NB4 (cell line): ENCODE results near the gene RAPGEF6.

Experiments used
- DNase-seq: peaks from one replicate; pipeline ENCODE4 v3.0.0; 2010; ENCODE audit warnings: low read depth
- H3K4me3 ChIP-seq: one replicate; pipeline ENCODE4 v1.5.1; 2011; ENCODE audit warnings: mild to moderate bottlenecking, low read depth, low read length, moderate library complexity
- MAX ChIP-seq: IDR thresholded peaks from 2 replicates; pipeline ENCODE4 v1.6.1; 2011; ENCODE audit warnings: low read depth, low read length
- MYC ChIP-seq: IDR thresholded peaks from 2 replicates; pipeline ENCODE4 v1.6.1; 2011; ENCODE audit warnings: low read depth, low read length
- POLR2A ChIP-seq: IDR thresholded peaks from 2 replicates; pipeline ENCODE4 v1.6.1; 2011; ENCODE audit warnings: mild to moderate bottlenecking; ENCODE audit not compliant: insufficient read length; ENCODE audit errors: extremely low read depth
- TF ChIP-seq, protein P1 (sequence below): IDR thresholded peaks from one replicate; pipeline ENCODE4 v1.5.1; 2012; ENCODE audit warnings: low read depth, low read length

RAPGEF6 gene

GRCh38 chr5:131525805-131526204 lies 109.2 kb downstream of the RAPGEF6 start:
- no peak overlapping the region for H3K4me3 ChIP-seq
- TF ChIP-seq, protein P1, sequence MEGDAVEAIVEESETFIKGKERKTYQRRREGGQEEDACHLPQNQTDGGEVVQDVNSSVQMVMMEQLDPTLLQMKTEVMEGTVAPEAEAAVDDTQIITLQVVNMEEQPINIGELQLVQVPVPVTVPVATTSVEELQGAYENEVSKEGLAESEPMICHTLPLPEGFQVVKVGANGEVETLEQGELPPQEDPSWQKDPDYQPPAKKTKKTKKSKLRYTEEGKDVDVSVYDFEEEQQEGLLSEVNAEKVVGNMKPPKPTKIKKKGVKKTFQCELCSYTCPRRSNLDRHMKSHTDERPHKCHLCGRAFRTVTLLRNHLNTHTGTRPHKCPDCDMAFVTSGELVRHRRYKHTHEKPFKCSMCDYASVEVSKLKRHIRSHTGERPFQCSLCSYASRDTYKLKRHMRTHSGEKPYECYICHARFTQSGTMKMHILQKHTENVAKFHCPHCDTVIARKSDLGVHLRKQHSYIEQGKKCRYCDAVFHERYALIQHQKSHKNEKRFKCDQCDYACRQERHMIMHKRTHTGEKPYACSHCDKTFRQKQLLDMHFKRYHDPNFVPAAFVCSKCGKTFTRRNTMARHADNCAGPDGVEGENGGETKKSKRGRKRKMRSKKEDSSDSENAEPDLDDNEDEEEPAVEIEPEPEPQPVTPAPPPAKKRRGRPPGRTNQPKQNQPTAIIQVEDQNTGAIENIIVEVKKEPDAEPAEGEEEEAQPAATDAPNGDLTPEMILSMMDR: no peak
- TF ChIP-seq MAX: no peak
- TF ChIP-seq POLR2A: no peak
- TF ChIP-seq MYC: no peak
- DNase-seq: peak; percentile 63

DNA sequence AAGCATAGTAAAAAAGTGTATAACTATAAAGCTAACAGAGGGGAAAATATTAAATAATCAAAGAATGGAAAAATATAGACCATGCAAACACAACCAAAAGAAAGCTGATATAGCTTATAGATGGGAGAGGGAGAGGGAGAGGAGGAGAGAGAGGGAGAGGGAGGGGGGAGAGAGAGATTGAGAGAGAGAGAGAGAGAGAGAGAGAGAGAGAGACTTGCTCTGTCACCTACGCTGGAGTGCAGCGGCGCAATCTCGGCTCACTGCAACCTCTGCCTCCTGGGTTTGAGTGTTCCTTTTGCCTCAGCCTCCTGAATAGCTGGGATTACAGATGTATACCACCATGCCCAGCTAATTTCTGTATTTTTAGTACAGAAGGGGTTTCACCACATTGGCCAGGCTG lies 110.6 kb downstream of the RAPGEF6 start:
- no peak for TF ChIP-seq POLR2A
- TF ChIP-seq MYC: no peak
- no peak for TF ChIP-seq MAX
- TF ChIP-seq, protein P1: no peak
- DNase-seq: no peak
- H3K4me3 ChIP-seq: no peak overlapping the region

DNA sequence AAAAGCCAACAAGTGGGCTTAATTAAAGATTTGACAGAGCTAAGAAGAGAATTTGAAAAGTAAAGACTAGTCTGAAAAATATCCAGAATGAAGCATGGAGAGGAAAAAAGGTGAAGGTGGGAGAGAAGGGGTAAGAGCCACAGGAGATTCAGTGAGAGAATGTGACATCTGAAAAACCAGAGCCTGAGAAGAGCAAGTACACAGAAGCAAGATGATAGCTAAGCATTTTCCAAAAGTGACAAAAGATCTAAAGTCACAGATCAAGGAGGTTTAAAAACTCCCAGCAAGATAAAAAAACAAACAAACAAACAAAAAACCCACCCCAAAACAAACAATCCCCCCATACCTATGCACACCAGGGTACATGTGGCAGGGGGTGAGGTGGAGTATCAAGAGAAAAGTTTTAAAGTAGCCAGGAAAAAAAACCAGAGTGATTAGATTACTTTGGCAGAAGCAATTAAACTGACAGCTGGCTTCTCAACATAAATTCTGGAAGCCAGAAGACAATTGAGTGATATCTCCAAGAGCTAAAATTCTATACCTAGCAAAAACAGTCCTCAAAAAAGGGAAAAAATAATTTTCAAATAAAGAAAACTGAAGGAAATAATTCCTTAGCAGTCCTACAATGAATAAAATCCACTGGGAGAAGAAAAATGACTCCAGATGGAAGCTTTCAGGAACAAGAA lies 111.4 kb downstream of the RAPGEF6 start:
- no peak overlapping the region for H3K4me3 ChIP-seq
- TF ChIP-seq POLR2A: no peak
- TF ChIP-seq, protein P1: no peak
- TF ChIP-seq MAX: no peak
- TF ChIP-seq MYC: no peak

DNA sequence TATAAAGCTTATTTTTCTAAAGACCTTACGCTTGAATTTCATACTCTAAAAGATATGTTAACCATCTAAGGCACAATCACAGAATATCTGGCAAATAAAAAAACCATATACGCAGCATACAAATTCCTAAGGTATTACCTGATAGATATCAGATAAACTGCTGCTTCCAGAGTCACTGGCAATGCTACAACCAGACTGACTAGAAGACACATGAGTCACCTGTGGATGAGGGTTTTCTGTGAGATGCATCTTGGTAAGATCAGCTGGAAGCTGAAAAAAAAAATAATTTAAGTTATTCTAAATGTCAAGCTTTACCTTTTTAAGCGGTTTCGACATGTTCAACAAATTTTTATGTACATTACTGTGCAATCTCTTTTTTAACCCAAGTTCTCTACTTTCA lies 113.8 kb downstream of the RAPGEF6 start:
- no peak for TF ChIP-seq MYC
- TF ChIP-seq POLR2A: no peak
- TF ChIP-seq, protein P1: no peak
- TF ChIP-seq MAX: no peak
- no peak for DNase-seq
- H3K4me3 ChIP-seq: no peak overlapping the region

More for the DNA sequence above, 111.4 kb downstream of the RAPGEF6 start:
- no peak for DNase-seq

DNA sequence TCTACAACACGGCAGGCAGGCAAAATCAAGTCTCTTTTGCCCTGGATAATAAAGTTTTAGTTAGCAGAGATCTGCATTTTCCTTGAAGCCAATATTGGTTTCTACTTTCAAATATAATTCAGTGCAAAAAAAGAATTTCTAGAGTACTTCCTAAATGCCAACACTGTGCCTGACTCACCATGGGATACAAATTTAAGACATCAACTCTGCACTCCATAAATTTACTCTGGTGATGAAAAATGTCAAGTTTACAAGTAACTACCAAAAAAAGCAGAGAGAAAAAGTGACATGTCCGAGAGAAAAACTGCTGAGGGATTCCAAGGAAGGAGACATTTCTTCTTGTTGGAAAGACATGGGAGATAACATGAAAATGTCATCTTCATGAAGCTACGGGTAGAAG lies 119.7 kb downstream of the RAPGEF6 start:
- DNase-seq: no peak
- no peak for TF ChIP-seq MYC
- TF ChIP-seq, protein P1: no peak
- TF ChIP-seq POLR2A: no peak
- TF ChIP-seq MAX: no peak
- no peak overlapping the region for H3K4me3 ChIP-seq
